SK-N-SH treated with all-trans-retinoic acid at 6 μM for 48 hours (cell line): ENCODE results near the gene HAPLN2.

Experiments used
- ATAC-seq: fragments of 200-7000 bp; cut with Tn5 transposase; 3 replicates; pipeline ENCODE4 v1.9.1; 2020; ENCODE audit warnings: mild to moderate bottlenecking, moderate library complexity
- ARNTL ChIP-seq: fragments of 450-650 bp; formaldehyde crosslinking; IDR thresholded peaks from 2 replicates; pipeline ENCODE4 v1.5.0; 2020; ENCODE audit warnings: low read depth, mild to moderate bottlenecking, moderate library complexity, borderline replicate concordance
- CREB5 ChIP-seq: fragments of 250-450 bp; sonication (Bioruptor Pico); IDR thresholded peaks from 2 replicates; pipeline ENCODE4 v1.5.1; 2020; ENCODE audit warnings: low read depth, mild to moderate bottlenecking, moderate library complexity
- CSDC2 ChIP-seq: fragments of 250-450 bp; sonication (Bioruptor Pico); IDR thresholded peaks from 2 replicates; pipeline ENCODE4 v1.5.0; 2020; ENCODE audit warnings: mild to moderate bottlenecking, moderate library complexity
- CSRNP3 ChIP-seq: fragments of 250-450 bp; sonication (Bioruptor Pico); IDR thresholded peaks from 2 replicates; pipeline ENCODE4 v1.5.1; 2021; ENCODE audit warnings: mild to moderate bottlenecking, moderate library complexity
- ESRRG ChIP-seq: fragments of 250-450 bp; sonication (Bioruptor Pico); IDR thresholded peaks from 2 replicates; pipeline ENCODE4 v1.6.1; 2021; ENCODE audit warnings: mild to moderate bottlenecking
- GLIS3 ChIP-seq: fragments of 250-450 bp; sonication (Bioruptor Pico); IDR thresholded peaks from 2 replicates; pipeline ENCODE4 v1.5.0; 2020; ENCODE audit warnings: mild to moderate bottlenecking, moderate library complexity
- ISL1 ChIP-seq: fragments of 250-450 bp; sonication (Bioruptor Pico); IDR thresholded peaks from 2 replicates; pipeline ENCODE4 v2.1.2; 2022; ENCODE audit warnings: mild to moderate bottlenecking, moderate library complexity
- OSR1 ChIP-seq: fragments of 250-450 bp; sonication (Bioruptor Pico); IDR thresholded peaks from 2 replicates; pipeline ENCODE4 v1.8.0; 2022; ENCODE audit warnings: moderate library complexity, mild to moderate bottlenecking, inconsistent platforms
- POU6F1 ChIP-seq: fragments of 250-450 bp; sonication (Bioruptor Pico); IDR thresholded peaks from 2 replicates; pipeline ENCODE4 v1.8.0; 2021; ENCODE audit warnings: low read depth, mild to moderate bottlenecking, moderate library complexity, borderline replicate concordance
- PPARA ChIP-seq: fragments of 250-450 bp; sonication (Bioruptor Pico); IDR thresholded peaks from 2 replicates; pipeline ENCODE4 v1.5.0; 2020; ENCODE audit warnings: mild to moderate bottlenecking, borderline replicate concordance
- SNAI2 ChIP-seq: fragments of 250-450 bp; sonication (Bioruptor Pico); IDR thresholded peaks from 2 replicates; pipeline ENCODE4 v1.5.0; 2020; ENCODE audit warnings: mild to moderate bottlenecking, moderate library complexity
- TCF4 ChIP-seq: fragments of 250-450 bp; sonication (Bioruptor Pico); IDR thresholded peaks from 2 replicates; pipeline ENCODE4 v1.8.0; 2021; ENCODE audit warnings: mild to moderate bottlenecking, moderate library complexity, borderline replicate concordance
- TOX ChIP-seq: fragments of 250-450 bp; sonication (Bioruptor Pico); IDR thresholded peaks from 2 replicates; pipeline ENCODE4 v1.8.0; 2021; ENCODE audit warnings: mild to moderate bottlenecking, moderate library complexity, borderline replicate concordance
- ZFP3 ChIP-seq: fragments of 250-450 bp; sonication (Bioruptor Pico); IDR thresholded peaks from 2 replicates; pipeline ENCODE4 v1.5.0; 2020; ENCODE audit warnings: mild to moderate bottlenecking, moderate library complexity
- ZFP30 ChIP-seq: fragments of 450-650 bp; formaldehyde crosslinking; IDR thresholded peaks from 2 replicates; pipeline ENCODE4 v1.5.0; 2022; ENCODE audit warnings: mild to moderate bottlenecking, moderate library complexity
- ZNF8 ChIP-seq: fragments of 450-650 bp; formaldehyde crosslinking; IDR thresholded peaks from 2 replicates; pipeline ENCODE4 v1.5.0; 2020; ENCODE audit warnings: mild to moderate bottlenecking, moderate library complexity
- TF ChIP-seq, protein P1 (sequence below): fragments of 250-450 bp; sonication (Bioruptor Pico); IDR thresholded peaks from 2 replicates; pipeline ENCODE4 v1.5.0; 2020; ENCODE audit warnings: mild to moderate bottlenecking, moderate library complexity
- TF ChIP-seq, protein P2 (sequence below): fragments of 250-450 bp; sonication (Bioruptor Pico); IDR thresholded peaks from 2 replicates; pipeline ENCODE4 v1.8.0; 2020; ENCODE audit warnings: mild to moderate bottlenecking, moderate library complexity, borderline replicate concordance

HAPLN2 gene

GRCh38 chr1:156670359-156670758 lies 51.1 kb downstream of the HAPLN2 start:
- TF ChIP-seq SNAI2 (CRISPR knock-in tag) (no peak), PPARA (CRISPR knock-in tag) (no peak), ZFP30 (no peak), ISL1 (CRISPR knock-in tag) (no peak), CSDC2 (no peak), TCF4 (CRISPR knock-in tag) (no peak), CREB5 (CRISPR knock-in tag) (no peak), POU6F1 (CRISPR knock-in tag) (no peak), ZFP3 (CRISPR knock-in tag) (no peak), ESRRG (CRISPR knock-in tag) (no peak), GLIS3 (no peak), ZNF8 (no peak), OSR1 (no peak), TOX (no peak), ARNTL (CRISPR knock-in tag) (no peak), CSRNP3 (CRISPR knock-in tag) (no peak)
- TF ChIP-seq, protein P1, sequence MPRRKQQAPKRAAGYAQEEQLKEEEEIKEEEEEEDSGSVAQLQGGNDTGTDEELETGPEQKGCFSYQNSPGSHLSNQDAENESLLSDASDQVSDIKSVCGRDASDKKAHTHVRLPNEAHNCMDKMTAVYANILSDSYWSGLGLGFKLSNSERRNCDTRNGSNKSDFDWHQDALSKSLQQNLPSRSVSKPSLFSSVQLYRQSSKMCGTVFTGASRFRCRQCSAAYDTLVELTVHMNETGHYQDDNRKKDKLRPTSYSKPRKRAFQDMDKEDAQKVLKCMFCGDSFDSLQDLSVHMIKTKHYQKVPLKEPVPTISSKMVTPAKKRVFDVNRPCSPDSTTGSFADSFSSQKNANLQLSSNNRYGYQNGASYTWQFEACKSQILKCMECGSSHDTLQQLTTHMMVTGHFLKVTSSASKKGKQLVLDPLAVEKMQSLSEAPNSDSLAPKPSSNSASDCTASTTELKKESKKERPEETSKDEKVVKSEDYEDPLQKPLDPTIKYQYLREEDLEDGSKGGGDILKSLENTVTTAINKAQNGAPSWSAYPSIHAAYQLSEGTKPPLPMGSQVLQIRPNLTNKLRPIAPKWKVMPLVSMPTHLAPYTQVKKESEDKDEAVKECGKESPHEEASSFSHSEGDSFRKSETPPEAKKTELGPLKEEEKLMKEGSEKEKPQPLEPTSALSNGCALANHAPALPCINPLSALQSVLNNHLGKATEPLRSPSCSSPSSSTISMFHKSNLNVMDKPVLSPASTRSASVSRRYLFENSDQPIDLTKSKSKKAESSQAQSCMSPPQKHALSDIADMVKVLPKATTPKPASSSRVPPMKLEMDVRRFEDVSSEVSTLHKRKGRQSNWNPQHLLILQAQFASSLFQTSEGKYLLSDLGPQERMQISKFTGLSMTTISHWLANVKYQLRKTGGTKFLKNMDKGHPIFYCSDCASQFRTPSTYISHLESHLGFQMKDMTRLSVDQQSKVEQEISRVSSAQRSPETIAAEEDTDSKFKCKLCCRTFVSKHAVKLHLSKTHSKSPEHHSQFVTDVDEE (CRISPR knock-in tag): no peak
- TF ChIP-seq, protein P2, sequence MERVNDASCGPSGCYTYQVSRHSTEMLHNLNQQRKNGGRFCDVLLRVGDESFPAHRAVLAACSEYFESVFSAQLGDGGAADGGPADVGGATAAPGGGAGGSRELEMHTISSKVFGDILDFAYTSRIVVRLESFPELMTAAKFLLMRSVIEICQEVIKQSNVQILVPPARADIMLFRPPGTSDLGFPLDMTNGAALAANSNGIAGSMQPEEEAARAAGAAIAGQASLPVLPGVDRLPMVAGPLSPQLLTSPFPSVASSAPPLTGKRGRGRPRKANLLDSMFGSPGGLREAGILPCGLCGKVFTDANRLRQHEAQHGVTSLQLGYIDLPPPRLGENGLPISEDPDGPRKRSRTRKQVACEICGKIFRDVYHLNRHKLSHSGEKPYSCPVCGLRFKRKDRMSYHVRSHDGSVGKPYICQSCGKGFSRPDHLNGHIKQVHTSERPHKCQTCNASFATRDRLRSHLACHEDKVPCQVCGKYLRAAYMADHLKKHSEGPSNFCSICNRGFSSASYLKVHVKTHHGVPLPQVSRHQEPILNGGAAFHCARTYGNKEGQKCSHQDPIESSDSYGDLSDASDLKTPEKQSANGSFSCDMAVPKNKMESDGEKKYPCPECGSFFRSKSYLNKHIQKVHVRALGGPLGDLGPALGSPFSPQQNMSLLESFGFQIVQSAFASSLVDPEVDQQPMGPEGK: no peak
- no peak for ATAC-seq

GRCh38 chr1:156670791-156671190 lies 51.6 kb downstream of the HAPLN2 start:
- TF ChIP-seq, protein P1 (CRISPR knock-in tag): no peak
- TF ChIP-seq PPARA (CRISPR knock-in tag) (no peak), TOX (no peak), POU6F1 (CRISPR knock-in tag) (no peak)
- TF ChIP-seq, all 23 proteins: peak for 0
- ATAC-seq: no peak
